Measurements from ENCODE around the gene ZNHIT3.
"Not testable (repeated sequence)": the region's sequence is repeated elsewhere in the genome, so short reads cannot be mapped to it uniquely, and the experiment has no call there.

Gene ZNHIT3

DNA sequence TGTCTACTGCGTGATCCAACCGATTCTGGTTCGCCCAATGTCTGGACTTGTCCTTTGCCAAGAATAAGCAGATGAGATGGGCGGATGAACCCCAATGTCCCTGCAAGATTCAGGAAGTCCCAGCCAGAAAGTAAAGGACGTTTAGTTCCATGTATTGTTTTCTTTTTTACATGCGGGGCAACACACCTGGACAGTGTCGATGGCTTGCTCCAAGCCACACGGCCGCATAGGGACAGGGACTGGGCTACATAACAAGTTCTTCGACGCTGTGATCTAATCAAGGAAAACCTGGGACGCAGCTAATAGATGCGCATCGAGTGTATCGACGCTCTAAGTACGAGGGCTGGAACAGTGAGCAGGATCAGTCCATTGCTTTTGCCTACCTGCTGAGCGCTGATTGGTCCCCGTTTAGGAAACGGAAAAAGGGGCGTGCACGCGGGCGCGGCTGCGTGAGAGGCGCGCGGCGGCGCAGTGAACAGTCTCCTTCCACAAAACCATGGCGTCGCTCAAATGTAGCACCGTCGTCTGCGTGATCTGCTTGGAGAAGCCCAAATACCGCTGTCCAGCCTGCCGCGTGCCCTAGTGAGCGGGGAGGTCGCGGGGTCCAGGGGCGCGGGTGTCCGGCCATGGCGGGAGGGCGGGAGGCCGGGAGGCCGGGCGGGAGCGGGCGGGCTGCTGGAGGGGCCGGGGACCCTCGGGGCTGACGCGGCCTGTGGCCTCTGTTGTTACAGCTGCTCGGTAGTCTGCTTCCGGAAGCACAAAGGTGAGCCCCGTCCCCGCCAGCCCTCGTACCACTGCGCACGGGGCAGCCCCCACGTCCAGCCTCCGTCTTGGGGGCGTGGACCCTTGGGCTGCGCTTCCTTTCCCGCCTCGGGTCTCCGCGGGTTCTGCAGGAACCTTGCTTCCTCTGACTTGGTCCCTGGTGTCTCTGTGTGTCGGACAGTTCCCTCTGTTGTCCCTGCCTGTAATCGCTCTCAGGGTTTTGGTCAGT lies at the start of gene ZNHIT3:
Gene ZNHIT3 (plus strand): TSS at position 478 of the 991 bp plus-strand sequence. CDS start 19 bp downstream, at position 497.
- DNase-seq (ENCODE audit: low read depth in 2 of 2): peak; percentile 69 to 74

DNA sequence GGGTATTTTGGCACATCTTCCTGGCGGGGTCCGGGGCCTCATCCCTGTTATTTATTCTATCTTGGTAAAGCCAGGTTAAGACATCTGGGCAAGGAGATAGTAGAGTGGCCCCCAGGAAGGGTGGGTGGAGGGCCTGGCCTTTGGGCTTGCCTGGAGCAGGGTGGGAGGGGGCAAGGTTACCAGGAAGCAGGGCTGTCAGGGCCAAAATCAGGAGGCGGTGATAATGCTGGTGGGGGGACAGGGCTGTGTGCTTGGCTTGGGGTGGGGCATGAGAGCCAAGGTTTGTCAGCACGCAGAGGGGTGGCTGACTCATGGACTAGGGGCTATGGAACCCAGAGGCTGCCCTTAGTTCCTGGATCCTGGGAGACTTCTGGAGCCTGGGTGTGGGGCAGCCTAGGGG lies 44.7 kb upstream of the ZNHIT3 start:
- DNase-seq (ENCODE audit: low read depth in 2 of 2): not testable (repeated sequence)

DNA sequence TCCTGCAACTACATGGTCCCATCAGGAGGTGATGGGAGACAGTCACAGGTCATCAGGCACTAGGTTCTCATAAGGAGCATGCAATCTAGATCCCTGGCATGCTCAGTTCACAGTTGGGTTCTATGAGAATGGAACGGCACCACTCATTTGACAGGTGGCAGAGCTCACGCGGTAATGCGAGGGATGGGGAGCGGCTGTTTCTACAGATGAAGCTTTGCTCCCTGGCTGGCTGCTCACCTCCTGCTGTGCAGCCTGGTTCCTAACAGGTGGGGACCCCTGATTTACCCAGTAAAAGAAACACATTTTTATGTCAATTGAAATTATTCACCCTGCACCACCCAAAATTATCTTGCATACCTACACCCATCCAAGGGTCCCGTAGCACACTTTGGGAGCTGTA lies 42.7 kb upstream of the ZNHIT3 start:
- no peak for DNase-seq (ENCODE audit: low read depth in 2 of 2)

DNA sequence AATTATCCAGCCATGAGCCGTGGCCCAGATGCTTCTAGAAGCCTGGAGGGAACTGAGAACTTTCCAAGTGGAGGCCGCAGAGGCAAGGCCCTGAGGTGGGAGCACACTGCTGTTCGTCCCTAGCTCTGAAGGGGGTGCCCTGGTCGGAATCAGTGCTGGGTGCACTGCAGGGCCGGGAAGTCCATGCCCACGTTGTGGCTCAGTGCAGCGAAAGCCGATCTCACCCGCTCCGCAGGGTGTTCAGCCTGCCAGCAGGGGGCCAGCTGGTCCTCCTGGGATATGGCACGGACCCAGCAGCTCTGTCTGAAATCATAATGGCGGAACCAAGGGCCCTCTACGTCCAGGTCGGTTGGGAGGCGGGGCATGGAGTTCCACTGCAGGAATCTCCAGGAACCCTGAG lies 36.5 kb upstream of the ZNHIT3 start:
- DNase-seq (ENCODE audit: low read depth in 2 of 2): not testable (repeated sequence)

DNA sequence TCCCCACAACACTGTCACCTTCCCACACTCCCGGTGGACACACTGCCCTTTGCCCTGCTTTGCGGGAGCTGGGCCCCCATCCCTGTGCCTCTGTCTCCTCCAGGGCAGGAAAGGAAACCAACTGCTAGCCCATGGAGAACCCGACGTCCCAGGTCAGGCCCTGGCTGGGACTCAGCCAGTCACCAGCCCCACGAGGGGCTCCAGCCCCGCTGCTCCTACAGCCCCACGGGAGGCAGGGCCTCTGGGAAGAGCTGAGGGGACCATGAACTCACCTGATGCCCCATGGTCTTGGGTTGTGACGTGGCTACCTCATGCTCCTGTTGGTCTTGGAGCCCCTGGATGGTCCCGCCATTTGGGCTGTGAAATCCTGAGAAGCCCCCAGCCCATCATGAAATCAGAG lies 33.6 kb upstream of the ZNHIT3 start:
- DNase-seq (ENCODE audit: low read depth in 2 of 2): not testable (repeated sequence)

DNA sequence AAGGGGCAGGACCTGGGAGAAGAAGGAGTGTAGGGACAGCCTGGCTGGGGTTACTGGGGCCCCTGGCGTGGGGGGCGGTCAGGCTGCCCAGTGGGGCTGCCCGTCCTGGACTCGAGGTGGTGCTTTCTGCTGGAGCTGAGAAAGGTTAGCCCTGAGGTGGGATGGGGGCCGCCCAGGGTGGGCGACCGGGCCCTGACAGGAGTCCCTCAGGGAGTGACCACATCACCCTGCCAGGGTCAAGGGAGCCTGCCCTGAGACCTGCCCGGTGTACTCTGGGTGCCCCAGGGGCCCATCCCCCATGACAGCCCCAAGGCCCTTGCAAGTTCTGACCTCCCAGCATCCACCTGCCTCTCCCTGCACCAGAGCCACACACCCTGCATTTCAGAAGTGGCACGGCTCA lies 28.8 kb upstream of the ZNHIT3 start:
- DNase-seq (ENCODE audit: low read depth in 2 of 2): not testable (repeated sequence)

DNA sequence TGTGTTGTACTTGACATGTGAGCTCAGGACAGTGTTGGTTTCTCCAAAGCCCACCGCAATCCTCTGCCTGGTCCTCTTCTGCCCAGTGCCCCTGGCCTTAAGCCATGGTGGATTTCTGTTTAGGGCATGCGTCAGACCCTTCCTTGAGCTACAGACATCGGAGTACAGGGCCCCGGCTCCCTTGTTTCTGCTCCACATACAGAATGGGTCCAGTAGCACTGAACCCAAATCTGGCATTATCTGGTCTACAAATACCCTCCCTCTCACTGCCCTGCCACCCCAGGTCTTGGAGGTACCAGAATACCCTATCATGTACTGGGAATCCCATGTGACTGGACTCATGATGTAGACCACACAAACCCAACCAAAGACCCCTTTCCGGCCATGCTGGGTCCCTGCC lies 27.4 kb upstream of the ZNHIT3 start:
- no peak for DNase-seq (ENCODE audit: low read depth in 2 of 2)

DNA sequence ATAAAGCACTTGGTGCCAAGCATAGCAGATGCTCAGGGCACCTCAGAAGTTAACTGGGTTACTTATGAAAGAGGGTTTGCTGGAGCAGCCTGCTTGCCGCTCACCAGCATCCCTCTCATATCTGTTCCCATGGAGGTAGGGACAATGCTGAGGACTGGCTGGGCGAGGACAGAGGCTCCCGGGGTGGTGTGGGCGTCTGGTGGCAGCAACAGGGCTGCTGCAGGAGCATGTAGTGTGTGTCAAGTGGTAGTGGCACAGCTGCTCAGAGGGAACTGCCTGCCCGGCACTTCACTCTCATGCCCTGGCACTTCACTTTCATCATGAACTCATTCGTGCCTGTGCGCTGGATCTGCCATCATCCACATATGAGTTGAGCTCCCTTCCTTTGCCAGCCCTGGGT lies 26.9 kb upstream of the ZNHIT3 start:
- no peak for DNase-seq (ENCODE audit: low read depth in 2 of 2)

DNA sequence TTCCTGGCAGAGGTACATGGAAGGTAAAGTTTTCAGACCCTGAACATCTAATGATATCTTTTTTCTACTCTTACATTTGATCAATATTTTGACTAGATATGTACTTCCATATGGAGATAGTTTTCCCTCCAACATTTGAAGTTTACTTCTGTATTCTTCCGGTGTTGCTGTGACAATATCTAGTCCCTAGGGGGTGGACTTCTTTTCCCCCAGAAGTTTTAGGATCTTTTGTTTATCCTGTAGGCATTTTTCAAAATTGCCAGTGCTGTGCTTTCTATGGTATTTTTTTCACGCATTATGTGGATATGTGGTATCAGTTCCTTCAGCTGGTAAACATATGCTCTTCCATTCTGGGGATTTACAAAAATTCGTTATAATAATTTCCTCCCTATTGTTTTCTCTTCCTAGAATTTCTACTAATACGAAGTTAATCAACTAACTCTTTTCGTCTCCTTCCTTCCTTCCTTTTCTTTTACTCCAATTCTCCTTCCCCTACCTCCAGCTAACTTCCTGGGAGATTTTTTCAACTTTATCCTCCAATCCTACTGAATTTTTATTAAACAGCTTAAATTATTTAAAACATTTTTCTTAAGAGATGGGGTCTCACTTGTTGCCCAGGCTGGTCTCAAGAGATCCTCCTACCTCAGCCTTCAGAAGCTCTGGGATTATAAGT lies 26.1 kb upstream of the ZNHIT3 start:
- DNase-seq (ENCODE audit: low read depth in 2 of 2): no peak

DNA sequence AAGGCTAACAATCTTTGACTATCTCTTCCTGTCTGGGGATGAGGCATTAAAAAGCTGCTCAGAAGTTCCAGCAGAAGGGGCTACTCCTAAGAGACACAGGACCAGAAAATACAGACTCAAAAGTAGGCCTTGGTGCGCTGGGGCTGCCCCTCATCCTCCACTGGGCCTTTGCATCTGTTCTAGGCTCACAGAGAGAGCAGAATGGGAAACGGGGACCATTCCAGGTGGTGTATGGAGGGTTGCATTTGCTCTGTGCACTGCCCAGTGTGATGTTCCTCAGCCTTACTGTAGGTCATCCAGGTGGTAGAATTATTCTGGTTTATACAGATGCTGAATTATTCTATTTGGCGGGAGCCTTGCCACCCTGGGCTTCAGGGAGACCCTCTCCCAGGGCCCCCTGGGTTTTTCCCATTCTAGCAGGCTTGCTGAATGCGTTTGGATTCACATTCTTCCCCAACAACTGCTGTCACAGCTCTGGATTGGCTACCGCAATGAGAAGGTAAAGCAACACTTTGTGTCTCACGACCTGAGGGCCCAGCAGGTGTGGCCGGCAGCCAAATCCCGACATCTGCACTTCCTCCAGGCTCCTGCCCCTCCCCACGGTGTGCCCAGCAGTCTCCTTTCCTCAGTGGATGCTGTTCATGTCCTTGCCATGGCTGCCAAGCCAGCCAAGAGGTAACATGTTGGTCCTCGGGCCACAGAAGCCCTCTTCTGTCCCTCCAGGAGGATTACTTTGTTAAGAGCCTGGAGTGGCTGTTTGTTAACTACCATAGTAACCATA lies 25.0 kb upstream of the ZNHIT3 start:
- no peak for DNase-seq (ENCODE audit: low read depth in 2 of 2)

DNA sequence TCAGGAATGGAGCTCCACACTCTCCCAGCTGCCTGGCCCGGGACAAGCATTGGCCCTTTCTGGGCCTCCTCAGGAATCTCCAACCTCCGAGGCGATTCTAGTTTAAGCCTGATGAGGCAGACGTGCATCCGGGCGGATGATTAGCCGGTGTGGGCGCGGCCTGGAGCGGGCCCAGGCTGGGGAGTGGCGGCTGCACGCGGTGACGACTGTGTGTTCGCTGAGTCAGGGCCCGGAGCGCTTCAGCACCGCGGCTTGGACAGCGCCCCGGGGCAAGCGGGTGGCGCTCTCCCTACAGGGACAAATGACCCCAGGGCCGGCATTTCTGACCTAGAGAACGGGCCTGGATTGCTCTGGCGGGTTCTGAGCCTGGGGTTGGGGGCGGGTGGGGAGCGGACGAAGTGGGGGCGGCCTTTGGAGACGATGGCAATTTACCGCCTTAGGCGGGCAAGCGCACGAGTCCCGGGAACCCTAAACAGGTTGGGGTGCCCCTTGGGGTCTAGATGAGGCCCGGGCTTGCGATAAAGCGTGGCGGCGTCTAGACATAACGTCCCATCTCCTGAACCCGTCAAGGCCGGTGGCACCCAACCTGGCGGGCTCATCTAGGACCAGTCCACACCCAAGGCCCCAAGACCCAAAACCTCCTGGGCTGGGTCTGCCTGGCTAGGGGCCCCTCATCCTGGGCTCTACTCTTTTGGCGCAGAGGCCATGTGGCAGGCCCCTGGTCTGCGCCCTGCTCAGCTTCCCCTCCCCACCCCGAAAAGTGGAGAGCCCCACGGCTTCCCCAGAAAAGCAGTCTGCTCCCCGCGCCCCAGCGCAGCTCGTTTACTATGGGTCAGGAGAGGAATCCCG lies 22.3 kb upstream of the ZNHIT3 start:
- DNase-seq (ENCODE audit: low read depth in 2 of 2): no peak

DNA sequence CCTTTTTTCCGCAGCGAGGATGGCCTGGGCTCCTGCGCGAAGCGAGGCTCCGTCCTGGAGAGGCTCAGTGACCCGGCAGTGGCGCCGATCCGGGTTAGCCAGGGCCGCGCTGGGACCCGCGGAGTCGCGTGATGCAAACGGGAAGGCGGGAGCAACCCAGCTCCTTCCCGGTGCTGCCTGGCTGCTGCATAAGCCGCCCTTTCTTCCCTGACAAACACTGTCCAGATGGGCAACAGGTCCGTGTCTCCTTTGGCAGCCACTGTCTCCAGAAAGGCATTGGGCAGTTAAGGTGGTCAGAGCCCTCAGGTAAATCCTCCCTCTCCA lies 21.8 kb upstream of the ZNHIT3 start:
- no peak for DNase-seq (ENCODE audit: low read depth in 2 of 2)

DNA sequence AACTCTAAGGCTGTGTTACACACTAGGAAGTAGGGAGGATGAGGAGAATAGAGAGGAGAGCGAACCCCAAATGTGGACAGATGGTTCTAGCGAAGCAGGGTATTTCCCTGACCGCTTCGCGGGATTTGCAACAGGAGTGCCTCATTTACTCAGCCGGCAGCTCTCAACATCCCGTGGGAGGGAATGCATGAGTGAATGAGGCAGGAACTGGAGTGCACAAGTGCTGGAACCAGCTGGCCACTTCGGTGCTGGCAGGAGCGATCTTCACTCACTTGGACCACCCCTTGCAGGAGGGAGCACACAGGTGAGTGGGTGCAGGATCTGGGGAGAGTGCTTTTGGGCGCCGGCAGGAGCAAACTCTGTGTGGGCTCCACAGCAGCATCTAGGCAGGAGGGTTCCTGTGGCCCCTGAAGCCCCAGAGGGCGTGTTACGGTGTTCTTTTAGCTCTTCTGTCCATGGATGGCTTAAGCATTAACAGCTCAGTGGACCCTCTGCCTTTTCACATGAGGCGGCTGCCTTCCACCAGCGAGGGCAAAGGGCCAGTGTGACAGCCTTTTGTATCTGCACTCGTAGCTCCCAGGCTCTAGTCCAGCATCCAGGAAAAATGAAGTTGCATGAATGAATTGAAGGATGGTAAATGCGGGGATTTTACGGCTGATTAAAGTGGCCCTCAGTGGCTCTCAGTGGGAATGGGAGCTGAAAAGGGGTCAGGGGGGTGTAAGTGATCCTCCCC lies 17.4 kb upstream of the ZNHIT3 start:
- DNase-seq (ENCODE audit: low read depth in 2 of 2): no peak

DNA sequence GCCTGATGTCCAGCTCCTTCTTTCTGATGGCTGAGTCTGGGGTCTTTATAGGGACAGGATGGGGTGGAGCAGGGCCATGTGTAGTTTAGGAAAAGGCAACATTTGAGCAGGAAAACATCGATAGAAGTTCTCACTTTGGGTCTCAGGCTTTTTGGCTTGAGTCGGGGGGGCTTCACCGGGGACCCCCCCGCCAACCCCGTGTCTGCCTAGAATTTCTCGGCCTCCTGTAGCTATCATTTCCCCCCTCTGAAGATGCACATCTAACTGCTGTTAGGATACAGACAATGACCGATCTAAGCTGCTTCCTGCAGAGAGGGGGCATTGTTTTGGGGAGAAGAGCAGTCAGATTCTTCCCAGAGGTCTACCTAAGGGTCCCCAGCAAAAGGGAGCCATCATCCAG lies 16.7 kb upstream of the ZNHIT3 start:
- no peak for DNase-seq (ENCODE audit: low read depth in 2 of 2)

DNA sequence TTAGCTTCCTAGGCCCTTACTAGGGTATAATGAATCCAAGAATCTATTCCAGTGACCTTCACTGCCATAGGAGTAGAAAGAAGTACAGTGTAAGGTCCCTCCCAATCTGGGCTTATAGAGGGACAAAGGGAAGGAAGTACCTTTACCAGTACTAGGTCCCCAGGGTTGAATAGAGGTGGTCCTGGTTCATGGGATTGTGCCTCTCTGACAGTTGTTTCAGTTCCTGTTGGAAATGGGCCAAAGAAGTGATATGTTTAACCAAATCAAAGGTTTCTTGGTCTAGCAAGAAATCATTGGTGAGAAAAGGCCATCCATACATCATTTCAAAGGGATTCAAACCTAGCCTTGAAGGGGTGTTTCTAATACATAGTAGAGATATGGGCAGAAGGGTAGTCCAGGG lies 16.0 kb upstream of the ZNHIT3 start:
- no peak for DNase-seq (ENCODE audit: low read depth in 2 of 2)

DNA sequence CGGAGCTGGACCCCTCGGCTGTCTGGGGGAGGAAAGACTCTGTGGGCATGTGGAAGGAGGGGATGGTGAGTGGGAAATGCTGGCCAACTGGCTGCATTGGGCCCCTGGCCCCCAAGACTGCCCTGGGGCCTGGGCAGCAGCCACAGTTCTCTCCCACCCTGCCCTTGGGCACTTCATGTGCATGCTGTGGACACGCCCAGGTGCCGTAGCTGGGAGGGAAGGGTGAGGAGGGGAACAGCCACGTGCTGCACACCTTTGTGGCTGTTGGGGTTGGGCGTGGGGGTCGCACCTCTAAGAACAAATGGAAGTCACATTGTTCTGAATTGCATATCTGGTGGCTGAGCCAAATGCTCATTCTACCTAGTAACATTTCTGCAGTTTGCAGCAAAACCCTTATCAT lies 11.9 kb upstream of the ZNHIT3 start:
- no peak for DNase-seq (ENCODE audit: low read depth in 2 of 2)

DNA sequence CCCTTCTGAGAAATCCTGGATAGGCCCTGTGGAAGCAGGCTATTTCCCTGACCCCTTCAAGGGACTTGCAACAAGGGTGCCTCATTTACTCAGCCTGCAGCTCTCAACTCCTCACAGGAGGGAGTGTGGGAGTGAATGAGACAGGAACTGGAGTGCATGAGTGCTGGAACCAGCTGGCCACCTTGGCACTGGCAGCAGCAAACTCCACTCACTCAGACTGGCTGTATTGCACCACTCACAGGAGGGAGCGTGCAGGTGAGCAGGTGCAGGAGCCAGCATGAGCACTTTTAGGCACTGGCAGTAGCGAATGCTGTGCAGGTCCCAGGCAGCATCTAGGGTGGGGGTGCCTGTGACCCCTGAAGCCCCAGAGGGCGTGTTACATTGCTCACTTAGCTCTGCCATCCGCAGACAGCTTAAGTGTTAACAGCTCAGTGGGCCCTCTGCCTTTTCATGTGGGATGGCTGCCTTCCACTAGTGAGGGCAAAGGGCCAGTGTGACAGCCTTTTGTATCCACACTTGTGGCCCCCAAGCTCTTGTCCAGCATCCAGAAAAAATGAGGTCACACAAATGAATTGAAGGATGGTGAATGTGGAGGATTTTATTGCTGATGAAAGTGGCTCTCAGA lies 11.0 kb upstream of the ZNHIT3 start:
- no peak for DNase-seq (ENCODE audit: low read depth in 2 of 2)

DNA sequence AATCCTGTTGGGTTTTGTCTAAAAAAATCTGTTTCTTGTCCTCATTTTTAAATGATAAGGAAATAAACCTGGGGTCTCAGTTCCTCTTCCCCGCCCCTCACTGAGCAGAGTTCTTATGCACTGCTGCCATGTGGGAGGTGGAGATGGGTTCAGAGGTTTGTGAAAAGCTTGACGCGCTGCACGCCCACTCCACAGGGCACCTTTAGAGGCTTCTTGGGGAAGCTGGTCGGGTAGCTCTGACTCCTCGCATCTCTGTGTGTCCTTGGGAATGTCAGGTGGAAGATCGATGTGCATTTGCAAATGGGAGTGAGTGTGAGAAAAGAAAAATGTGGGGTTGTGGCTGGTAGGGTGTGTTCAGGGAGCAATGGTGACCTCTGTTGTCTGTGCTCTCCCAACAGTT lies 4.7 kb upstream of the ZNHIT3 start:
- DNase-seq (ENCODE audit: low read depth in 2 of 2): no peak

DNA sequence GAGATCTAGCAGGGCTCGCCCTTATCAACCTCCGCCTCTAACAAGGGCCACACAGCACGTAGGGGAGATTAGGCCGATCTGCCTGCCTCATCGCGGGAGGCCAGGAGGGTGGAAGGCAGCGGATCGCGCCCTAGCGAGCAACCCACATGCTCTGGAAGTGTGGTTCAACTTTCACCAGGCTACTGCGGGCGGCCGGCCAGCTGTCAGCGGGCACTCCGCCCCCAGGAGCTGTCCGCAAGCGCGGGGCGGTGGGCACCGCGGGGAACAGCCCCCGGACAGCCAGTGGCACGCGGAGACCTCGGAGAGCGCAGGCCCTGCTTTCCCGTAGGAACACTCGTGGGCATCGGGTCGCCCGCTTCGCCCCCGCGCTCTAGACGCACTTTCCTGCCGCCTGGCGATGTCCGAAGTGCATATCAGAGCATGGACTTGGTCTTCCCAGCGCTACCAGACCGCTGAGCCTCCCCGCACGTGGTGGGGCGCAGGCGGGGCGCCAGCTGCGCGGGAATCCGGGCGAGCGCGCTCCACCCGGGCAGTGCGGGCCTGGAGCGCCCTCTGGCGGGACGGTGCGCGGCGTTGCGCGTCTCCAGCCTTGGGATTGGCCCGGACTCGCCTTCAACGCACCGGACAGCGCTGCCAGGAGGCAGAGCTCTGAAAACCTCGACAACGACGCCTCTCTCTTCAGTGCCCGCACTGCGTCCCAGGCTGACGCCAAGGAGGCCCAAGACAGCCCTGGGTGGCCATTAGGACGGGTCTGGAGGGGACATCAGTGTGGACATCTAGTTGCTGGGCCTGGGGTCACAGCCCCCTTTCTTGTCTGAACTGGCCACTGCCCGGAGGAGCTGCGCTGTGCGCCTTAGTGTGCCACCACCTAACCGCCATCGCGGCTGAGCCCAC lies 3.6 kb upstream of the ZNHIT3 start:
- DNase-seq (ENCODE audit: low read depth in 2 of 2): peak; percentile 31 to 81
